ENCODE measurements around the gene MEN1.

The MEN1 gene

GRCh38 chr11:64760759-64761420 is 49.5 kb downstream of the MEN1 start:
- DNase-seq: peak in 1 of 2 donors; percentile 33

- peak in 1 of 2 donors; percentile 32 for DNase-seq
These were observed 50.3 kb downstream of the MEN1 start, which contains the start of gene PYGM for GRCh38 chr11:64759722-64760719. Gene PYGM, minus strand, starts transcription at chr11:64759974. Its CDS starts 76 bp downstream, at chr11:64759898.

GRCh38 chr11:64759131-64759721 is 51.1 kb downstream of the MEN1 start:
- no peak for DNase-seq

GRCh38 chr11:64758330-64759079 is 51.8 kb downstream of the MEN1 start:
- no peak for DNase-seq

GRCh38 chr11:64757549-64758329 is 52.6 kb downstream of the MEN1 start:
- no peak for DNase-seq

GRCh38 chr11:64755681-64756361 is 54.5 kb downstream of the MEN1 start:
- DNase-seq: no peak

GRCh38 chr11:64754919-64755662 is 55.3 kb downstream of the MEN1 start:
- no peak for DNase-seq

- DNase-seq: no peak
These were observed 56.0 kb downstream of the MEN1 start for GRCh38 chr11:64754124-64754918.
